ENCODE data around the gene TPRKB. TPM values are rescaled to one million over a fixed set of nuclear protein-coding genes. Genes with fewer than 3 reads are reported as not detected.
"Not testable (repeated sequence)": the region's sequence is repeated elsewhere in the genome, so short reads cannot be mapped to it uniquely, and the experiment has no call there.

Gene TPRKB
- polyA plus RNA-seq (2013, experiment 1 of 2; ENCODE audit: insufficient read length): 41.8 TPM
- 20.6 TPM for polyA plus RNA-seq (2013, experiment 2 of 2; ENCODE audit: insufficient read length)

- peak; percentile 99 for DNase-seq
Observed at GRCh38 chr2:73736855-73737779, at the start of gene TPRKB. Gene TPRKB, minus strand, starts transcription at chr2:73737345. Its CDS starts 2,776 bp downstream, at chr2:73734569.

- DNase-seq: not testable (repeated sequence)
Observed at GRCh38 chr2:73783883-73784282, 46.7 kb upstream of the TPRKB start, which contains the start of gene C2orf78. Gene C2orf78, plus strand, starts transcription at chr2:73784183. Its CDS starts 127 bp downstream, at chr2:73784310.

- peak; percentile 5 for DNase-seq
Observed at GRCh38 chr2:73783402-73783801, 46.3 kb upstream of the TPRKB start.

GRCh38 chr2:73780237-73780582 lies 43.1 kb upstream of the TPRKB start:
- no peak for DNase-seq

DNA sequence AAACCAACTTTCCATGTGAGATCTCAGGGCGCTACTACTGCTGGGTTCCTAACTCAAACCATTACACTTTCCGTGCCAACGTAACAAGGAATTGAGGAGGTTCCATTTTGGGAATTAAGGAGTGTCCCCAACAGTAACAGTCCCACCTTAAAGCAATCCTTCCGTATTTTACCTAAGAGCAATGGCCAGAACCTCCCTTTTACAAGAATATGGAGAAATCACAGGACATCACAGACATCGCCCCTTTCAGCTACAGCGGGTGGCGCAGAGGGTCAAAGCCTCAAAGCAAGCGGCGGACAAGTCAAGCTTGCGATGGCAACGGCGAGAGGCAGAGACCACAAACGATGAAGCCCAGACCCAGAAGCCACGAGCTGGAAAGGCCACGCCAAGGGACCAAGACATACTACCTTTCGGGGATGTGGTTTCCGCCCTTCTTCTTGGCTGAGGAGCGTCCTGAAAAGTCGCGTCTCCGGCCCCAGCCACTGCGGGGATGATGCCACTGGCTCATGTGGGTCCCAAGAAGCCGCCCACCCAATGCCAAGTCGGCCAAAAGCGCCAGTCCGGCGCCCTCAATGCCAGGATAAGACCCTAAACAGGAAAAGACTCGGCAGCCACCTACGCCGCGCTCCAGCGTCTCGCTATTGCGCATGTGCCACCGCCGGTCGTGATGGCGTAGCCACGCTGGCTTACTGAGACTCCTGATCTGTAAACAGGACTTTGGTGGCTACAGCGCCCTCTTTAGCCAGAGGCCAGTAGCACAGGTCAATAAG lies 42.5 kb upstream of the TPRKB start, which contains the start of gene DUSP11:
Gene DUSP11, minus strand, starts transcription at position 637 of the 770 bp plus-strand sequence. Its CDS starts 129 bp downstream, at position 508.
- peak; percentile 93 for DNase-seq

GRCh38 chr2:73778867-73779466 lies 41.8 kb upstream of the TPRKB start:
- not testable (repeated sequence) for DNase-seq

DNA sequence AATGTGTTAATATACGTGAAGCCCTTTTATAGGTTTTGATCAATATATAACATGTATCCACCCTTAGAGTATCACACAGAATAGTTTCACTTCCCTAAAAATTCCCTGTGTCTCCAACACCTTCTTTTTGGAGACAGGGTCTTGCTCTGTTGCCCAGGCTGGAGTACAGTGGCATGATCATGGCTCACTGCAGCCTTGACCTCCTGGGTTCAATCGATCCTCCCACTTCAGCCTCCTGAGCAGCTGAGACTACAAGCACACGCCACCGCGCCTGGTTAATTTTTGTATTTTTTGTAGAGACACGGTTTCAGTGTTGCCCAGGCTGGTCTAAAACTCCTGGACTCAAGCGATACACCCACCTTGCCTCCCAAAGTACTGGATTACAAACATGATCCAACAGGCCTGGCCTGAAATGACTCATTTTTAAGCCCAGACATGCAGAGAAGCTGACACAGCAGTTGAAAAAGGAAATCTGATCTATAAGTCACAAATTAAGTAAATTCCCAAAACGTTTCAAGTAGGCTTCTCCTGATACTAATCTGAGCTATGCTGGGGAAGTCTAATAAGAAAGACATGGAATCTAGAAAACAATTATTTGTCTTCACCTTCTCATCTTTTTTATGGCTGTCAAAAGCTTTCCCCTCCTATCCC lies 39.8 kb upstream of the TPRKB start:
- peak; percentile 18 for DNase-seq

GRCh38 chr2:73776381-73776780 lies 39.2 kb upstream of the TPRKB start:
- DNase-seq: peak; percentile 56

DNA sequence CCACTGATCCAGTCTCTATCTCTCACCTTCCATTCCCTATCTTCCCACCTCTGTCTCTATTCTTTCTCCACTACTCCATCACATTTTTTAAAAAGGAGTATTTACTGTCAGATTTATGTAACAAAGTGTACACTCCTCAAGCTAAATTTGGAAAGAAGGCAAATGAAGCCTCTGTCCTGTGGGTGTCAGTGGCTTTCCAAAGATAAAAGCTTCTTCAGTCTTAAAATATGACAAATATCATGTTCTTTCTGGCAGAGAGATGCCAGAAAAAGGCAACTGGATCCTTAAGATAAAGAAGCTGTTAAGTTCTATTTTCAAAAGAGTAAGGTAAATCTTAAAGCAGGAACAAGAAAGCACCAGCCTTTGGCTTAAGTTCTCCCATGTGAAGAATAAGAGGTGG lies 35.7 kb upstream of the TPRKB start:
- DNase-seq: no peak

DNA sequence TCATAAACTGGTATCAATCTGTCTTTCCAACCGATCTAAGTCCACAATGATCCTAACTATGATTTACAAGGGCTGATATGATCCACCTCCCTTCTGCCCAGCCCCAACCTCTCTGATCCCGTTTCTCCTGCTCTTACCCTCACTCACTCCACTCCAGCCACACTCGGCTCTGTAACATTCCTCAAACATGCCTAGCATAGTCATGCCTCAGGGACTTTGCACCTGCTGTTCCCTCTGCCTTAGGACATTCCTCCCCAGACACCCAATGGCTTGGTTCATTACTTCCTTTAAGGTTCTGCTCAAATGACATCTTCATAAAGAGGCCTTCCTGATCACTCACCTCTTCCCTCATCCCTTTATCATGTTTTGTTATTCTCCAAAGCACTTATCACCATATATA lies 33.6 kb upstream of the TPRKB start:
- no peak for DNase-seq

DNA sequence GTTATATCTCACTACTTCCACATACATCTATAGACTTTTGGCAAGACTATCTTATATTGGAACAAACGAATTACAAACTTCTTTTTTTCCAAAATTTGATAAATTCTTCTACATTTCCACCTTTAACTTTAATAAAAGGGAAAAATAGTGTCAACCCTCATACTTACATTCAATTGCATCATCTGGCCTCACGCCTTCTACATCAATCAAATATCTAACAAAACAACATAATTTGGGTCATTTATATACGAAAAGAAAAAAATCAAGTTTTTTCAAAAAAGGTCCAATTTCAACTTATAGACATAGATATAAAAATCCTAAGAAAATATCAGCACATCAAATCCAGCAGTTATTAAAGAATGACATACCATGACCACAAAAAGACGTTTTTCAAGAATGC lies 29.8 kb upstream of the TPRKB start:
- DNase-seq: no peak

GRCh38 chr2:73766349-73766748 lies 29.2 kb upstream of the TPRKB start:
- DNase-seq: no peak

GRCh38 chr2:73764945-73765344 lies 27.8 kb upstream of the TPRKB start:
- DNase-seq: no peak

DNA sequence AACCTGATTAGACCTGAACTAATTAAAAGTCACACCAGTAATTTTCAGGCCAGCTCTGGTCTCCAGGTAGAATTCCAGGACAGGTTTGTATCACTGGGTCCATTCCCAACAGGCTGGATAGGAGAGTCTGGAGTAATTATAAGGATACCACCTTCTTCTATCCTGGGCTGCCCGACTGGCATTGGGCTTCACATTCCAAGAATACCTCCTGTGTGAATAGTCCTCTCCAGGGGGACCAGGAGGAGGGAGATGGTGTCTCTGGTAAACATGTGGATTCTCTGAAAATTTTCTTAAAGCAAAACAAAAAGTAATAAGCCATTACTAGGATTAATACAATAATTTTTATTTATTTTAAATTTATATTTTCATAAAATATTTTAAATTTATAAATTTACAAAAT lies 25.4 kb upstream of the TPRKB start:
- DNase-seq: peak; percentile 29

DNA sequence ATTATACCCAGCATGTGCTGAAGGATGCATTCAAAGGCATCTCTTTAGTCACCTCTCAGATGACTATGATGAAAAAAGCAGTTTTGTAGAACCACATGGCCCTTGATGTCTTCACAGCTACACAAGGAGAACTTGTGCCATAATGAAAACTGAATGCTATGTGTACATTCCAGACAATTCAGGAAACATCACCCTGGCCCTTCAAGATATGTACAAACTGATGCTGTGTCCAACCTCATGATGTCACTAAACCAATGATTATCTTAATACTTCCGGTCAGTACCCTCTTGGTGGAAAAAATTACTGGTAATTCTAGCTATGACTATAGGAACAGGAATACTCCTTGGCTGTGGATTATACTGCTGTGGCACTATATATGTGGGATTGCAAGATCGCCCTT lies 22.8 kb upstream of the TPRKB start:
- no peak for DNase-seq

DNA sequence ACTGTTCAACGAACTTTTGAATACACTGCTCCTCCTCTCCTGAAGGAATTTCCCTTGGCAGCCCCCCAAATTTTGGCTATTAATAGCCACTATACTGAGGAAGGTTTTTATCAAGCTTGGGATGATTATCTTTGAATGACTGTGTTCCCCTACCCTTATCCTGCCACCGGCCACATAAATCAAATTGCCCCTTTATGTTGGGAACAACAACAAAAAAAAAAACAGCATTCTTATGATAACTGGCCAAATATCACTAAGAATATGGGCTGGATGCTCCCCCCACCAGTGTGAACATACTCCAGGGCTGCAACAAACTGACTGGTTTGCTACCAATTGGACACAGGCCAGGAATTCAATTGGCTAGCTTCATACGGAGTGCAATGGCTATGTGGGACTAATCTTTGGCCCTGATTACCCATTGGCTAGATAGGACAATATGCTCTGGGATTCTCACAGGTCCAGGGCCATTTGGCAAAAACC lies 22.2 kb upstream of the TPRKB start:
- DNase-seq: peak; percentile 23

GRCh38 chr2:73754332-73754731 lies 17.2 kb upstream of the TPRKB start:
- DNase-seq: not testable (repeated sequence)

- no peak for DNase-seq
Observed at GRCh38 chr2:73749314-73749713, 12.2 kb upstream of the TPRKB start.

DNA sequence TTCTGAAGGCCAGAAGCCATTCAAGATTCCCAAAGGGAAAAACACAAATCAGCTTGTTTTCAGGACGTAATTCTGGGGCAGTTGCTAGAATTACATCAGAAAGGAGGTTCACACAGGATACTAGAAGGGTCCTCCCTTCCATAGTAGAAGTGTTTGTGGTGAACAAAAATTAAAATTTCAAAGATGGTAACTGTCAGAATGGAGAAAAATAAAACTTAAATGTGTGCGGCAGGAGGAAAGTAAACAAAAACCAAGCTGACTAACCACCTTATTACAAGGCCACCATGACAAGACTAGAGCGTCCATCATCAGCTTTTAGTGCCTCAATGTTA lies 9.7 kb upstream of the TPRKB start:
- DNase-seq: no peak

- DNase-seq: no peak
Observed at GRCh38 chr2:73746015-73746876, 9.1 kb upstream of the TPRKB start.

- no peak for DNase-seq
Observed at GRCh38 chr2:73740767-73741166, 3.6 kb upstream of the TPRKB start.
